GM23338 (cell line): ENCODE results near the gene DRG2. TPM values are rescaled to one million over a fixed set of nuclear protein-coding genes. Genes with fewer than 3 reads are reported as not detected.

Experiments used
- ATAC-seq: fragments of 200-7000 bp; cut with Tn5 transposase; 3 replicates; pipeline ENCODE4 v1.9.1; 2020
- DNase-seq: peaks from one replicate; pipeline ENCODE4 v3.0.0-alpha.2; 2015; ENCODE audit warnings: low spot score
- H2AFZ ChIP-seq: fragments of 200-600 bp; sonication (generic); 2 replicates; pipeline ENCODE4 v1.8.0; 2016; ENCODE audit warnings: antibody characterized with exemption, mild to moderate bottlenecking, moderate library complexity
- H3F3A ChIP-seq: fragments of 200-600 bp; sonication (generic); replicated peaks from 2 replicates; pipeline ENCODE4 v1.8.0; 2017; ENCODE audit warnings: antibody characterized with exemption, mixed run types, low read depth
- H3K27ac ChIP-seq: fragments of 200-600 bp; sonication (generic); 2 replicates; pipeline ENCODE4 v1.6.1; 2016; ENCODE audit warnings: low read depth
- H3K27me3 ChIP-seq: fragments of 200-600 bp; sonication (generic); 2 replicates; pipeline ENCODE4 v1.8.0; 2016; ENCODE audit warnings: mild to moderate bottlenecking, mixed run types, moderate library complexity; ENCODE audit not compliant: insufficient read depth
- H3K36me3 ChIP-seq: fragments of 200-600 bp; sonication (generic); 2 replicates; pipeline ENCODE4 v1.8.0; 2016; ENCODE audit warnings: mild to moderate bottlenecking; ENCODE audit not compliant: insufficient read depth
- H3K4me1 ChIP-seq: fragments of 200-600 bp; sonication (generic); 2 replicates; pipeline ENCODE4 v1.8.0; 2016; ENCODE audit warnings: mild to moderate bottlenecking, moderate library complexity; ENCODE audit not compliant: insufficient read depth
- H3K4me2 ChIP-seq: fragments of 200-600 bp; sonication (generic); 2 replicates; pipeline ENCODE4 v1.7.1; 2017; ENCODE audit warnings: mixed run types
- H3K4me3 ChIP-seq: fragments of 200-600 bp; sonication (generic); 2 replicates; pipeline ENCODE4 v1.6.1; 2016; ENCODE audit warnings: mixed run types
- H3K79me2 ChIP-seq: fragments of 200-600 bp; sonication (generic); replicated peaks from 2 replicates; pipeline ENCODE4 v1.8.0; 2017; ENCODE audit warnings: mild to moderate bottlenecking; ENCODE audit not compliant: insufficient read depth
- H3K9me2 ChIP-seq: fragments of 200-600 bp; sonication (generic); 2 replicates; pipeline ENCODE4 v1.8.0; 2017; ENCODE audit not compliant: insufficient read depth
- H4K20me1 ChIP-seq: fragments of 200-600 bp; sonication (generic); replicated peaks from 2 replicates; pipeline ENCODE4 v1.8.0; 2017; ENCODE audit warnings: mild to moderate bottlenecking; ENCODE audit not compliant: insufficient read depth
- H3K27ac Mint-ChIP-seq: 2 replicates; pipeline ENCODE4 v1.8.0; 2020; ENCODE audit warnings: inconsistent platforms, mild to moderate bottlenecking, moderate library complexity, mixed read lengths
- H3K27me3 Mint-ChIP-seq: 3 replicates; pipeline ENCODE4 v1.8.0; 2022; ENCODE audit warnings: low read depth, mild to moderate bottlenecking, moderate library complexity, mixed read lengths, inconsistent platforms; ENCODE audit not compliant: insufficient read depth, poor library complexity
- H3K36me3 Mint-ChIP-seq: 3 replicates; pipeline ENCODE4 v1.8.0; 2021; ENCODE audit warnings: low read depth, mild to moderate bottlenecking, inconsistent platforms, moderate library complexity, mixed read lengths
- H3K4me1 Mint-ChIP-seq: 3 replicates; pipeline ENCODE4 v1.8.0; 2020; ENCODE audit warnings: mild to moderate bottlenecking, inconsistent platforms, mixed read lengths
- H3K4me3 Mint-ChIP-seq: 3 replicates; pipeline ENCODE4 v1.8.0; 2021; ENCODE audit warnings: moderate library complexity, mild to moderate bottlenecking, inconsistent platforms, mixed read lengths
- H3K9me3 Mint-ChIP-seq: 3 replicates; pipeline ENCODE4 v1.8.0; 2020; ENCODE audit warnings: moderate library complexity, mild to moderate bottlenecking, inconsistent platforms, mixed read lengths
- CREB1 ChIP-seq: fragments of 250-450 bp; sonication (Bioruptor Pico); IDR thresholded peaks from 2 replicates; pipeline ENCODE4 v1.5.0; 2020; ENCODE audit warnings: low read depth, mild to moderate bottlenecking, moderate library complexity
- EZH2 ChIP-seq: fragments of 200-600 bp; sonication (generic); IDR thresholded peaks from one replicate; pipeline ENCODE4 v1.8.0; 2017; ENCODE audit warnings: antibody characterized with exemption, mild to moderate bottlenecking, low read depth; ENCODE audit not compliant: unreplicated experiment
- EZH2phosphoT487 ChIP-seq: fragments of 200-600 bp; sonication (generic); IDR thresholded peaks from one replicate; pipeline ENCODE4 v1.8.1; 2018; ENCODE audit warnings: antibody characterized with exemption; ENCODE audit not compliant: unreplicated experiment
- JUNB ChIP-seq: IDR thresholded peaks from one replicate; pipeline ENCODE4 v1.6.1; 2016; ENCODE audit warnings: antibody characterized with exemption; ENCODE audit not compliant: unreplicated experiment
- NANOG ChIP-seq: IDR thresholded peaks from 2 replicates; pipeline ENCODE4 v1.6.1; 2016; ENCODE audit warnings: antibody characterized with exemption, borderline replicate concordance
- POLR2AphosphoS5 ChIP-seq: IDR thresholded peaks from 2 replicates; pipeline ENCODE4 v1.6.1; 2016; ENCODE audit warnings: antibody characterized with exemption, low read depth
- REST ChIP-seq: IDR thresholded peaks from one replicate; pipeline ENCODE4 v1.6.1; 2018; ENCODE audit warnings: antibody characterized with exemption; ENCODE audit not compliant: unreplicated experiment
- STAT1 ChIP-seq: IDR thresholded peaks from one replicate; pipeline ENCODE4 v1.6.1; 2016; ENCODE audit warnings: antibody characterized with exemption; ENCODE audit not compliant: unreplicated experiment
- ZNF114 ChIP-seq: fragments of 250-450 bp; sonication (Bioruptor Pico); IDR thresholded peaks from 2 replicates; pipeline ENCODE4 v1.5.0; 2020; ENCODE audit warnings: mild to moderate bottlenecking, moderate library complexity
- ZNF331 ChIP-seq: fragments of 250-450 bp; sonication (Bioruptor Pico); IDR thresholded peaks from 2 replicates; pipeline ENCODE4 v1.5.0; 2020; ENCODE audit warnings: low read depth, mild to moderate bottlenecking, moderate library complexity
- polyA plus RNA-seq: library from polyadenylated mRNA; unstranded; fragments of >200 nt; fragmentation: Nextera tagmentation; extraction: Ambion mirVana; gene quantifications from 2 replicates; pipeline ENCODE4 v1.2.1, GENCODE V29; 2016
- total RNA-seq: library from RNA; depleted of rRNA; stranded (reverse); fragments of >200 nt; shearing (Covaris generic); gene quantifications from 2 replicates; pipeline ENCODE4 v1.2.3, GENCODE V29; 2014
- TF ChIP-seq, protein P1 (sequence below), 2 experiments: fragments of 200-600 bp in 1 of 2; sonication (generic) in 1 of 2; conservative IDR thresholded peaks; 2 replicates each; pipeline versions ENCODE4 v1.5.1 to v1.6.1; 2016 to 2017; ENCODE audit warnings: antibody characterized with exemption in 2 of 2, low read depth in 2 of 2, mild to moderate bottlenecking in 2 of 2, moderate library complexity in 1 of 2
- TF ChIP-seq, protein P2 (sequence below): fragments of 250-450 bp; sonication (Bioruptor Pico); IDR thresholded peaks from 2 replicates; pipeline ENCODE4 v1.5.0; 2020; ENCODE audit warnings: mild to moderate bottlenecking, moderate library complexity
- TF ChIP-seq, protein P3 (sequence below): IDR thresholded peaks from 2 replicates; pipeline ENCODE4 v1.6.1; 2016; ENCODE audit warnings: antibody characterized with exemption

The DRG2 gene
- total and polyA plus RNA-seq, 2 experiments from 2014 or later = 36.2 to 48.0 TPM

DNA sequence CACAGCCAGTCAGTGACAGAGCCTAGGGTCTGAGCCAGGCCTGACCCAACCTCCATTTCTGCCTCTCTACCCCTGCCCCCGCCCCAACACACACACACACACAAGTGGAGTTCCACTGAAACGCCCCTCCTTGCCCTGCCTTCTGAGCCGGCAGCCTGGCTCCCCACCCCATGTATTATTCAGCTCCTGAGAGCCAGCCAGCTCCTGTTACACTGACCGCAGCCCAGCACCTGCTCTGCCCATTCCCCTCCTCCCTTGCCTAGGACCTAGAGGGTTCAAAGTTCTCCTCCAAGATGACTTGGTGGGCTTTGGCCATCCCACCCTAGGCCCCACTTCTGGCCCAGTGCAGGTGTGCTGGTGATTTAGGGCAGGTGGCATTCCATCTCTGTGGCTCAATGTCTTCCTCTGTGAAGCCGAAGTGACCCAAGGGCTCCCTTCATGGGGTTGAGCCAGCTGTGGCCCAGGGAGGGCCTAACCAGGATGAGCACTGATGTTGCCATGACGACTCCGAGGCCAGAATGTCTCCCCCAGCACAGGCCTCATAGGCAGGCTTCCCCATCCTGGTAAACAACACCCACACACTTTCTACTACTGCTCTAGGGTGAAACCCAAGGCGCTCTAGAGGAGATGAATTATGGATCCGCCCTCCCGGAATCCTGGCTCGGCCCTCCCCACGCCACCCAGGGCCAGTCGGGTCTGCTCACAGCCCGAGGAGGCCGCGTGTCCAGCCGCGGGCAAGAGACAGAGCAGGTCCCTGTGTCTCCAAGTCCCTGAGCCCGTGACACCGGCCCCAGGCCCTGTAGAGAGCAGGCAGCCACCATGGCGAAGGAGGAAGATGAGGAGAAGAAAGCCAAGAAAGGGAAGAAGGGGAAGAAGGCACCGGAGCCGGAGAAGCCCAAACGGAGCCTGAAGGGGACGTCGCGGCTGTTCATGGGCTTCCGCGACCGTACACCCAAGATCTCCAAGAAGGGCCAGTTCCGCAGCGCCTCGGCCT is 30.5 kb downstream of the DRG2 start:
- no peak overlapping the region for H2AFZ ChIP-seq
- H3K27ac ChIP-seq = no peak overlapping the region
- no peaks in the 10 kb centered on the region for H3K36me3 ChIP-seq
- H3K27me3 ChIP-seq = no peaks in the 10 kb centered on the region
- Mint-ChIP-seq H3K4me3 (no peak overlapping the region), H3K4me1 (no peaks in the 10 kb centered on the region; the same call in 2 of the 3 replicates), H3K27ac (no peak overlapping the region), H3K9me3 (peaks cover 10% of the 10 kb centered on the region; the same call in 2 of the 3 replicates), H3K36me3 (no peaks in the 10 kb centered on the region), H3K27me3 (peaks cover 4% of the 10 kb centered on the region)
- no peak overlapping the region for H3K4me3 ChIP-seq
- H3K79me2 ChIP-seq = no peaks in the 10 kb centered on the region
- DNase-seq = no peak
- no peaks in the 10 kb centered on the region for H3F3A ChIP-seq
- no peaks in the 10 kb centered on the region for H3K9me2 ChIP-seq
- no peaks in the 10 kb centered on the region for H3K4me1 ChIP-seq
- no peak for ATAC-seq
- no peaks in the 10 kb centered on the region for H4K20me1 ChIP-seq
- H3K4me2 ChIP-seq = no peak overlapping the region
- TF ChIP-seq CREB1 (CRISPR knock-in tag) = no peak
- no peak for TF ChIP-seq ZNF114
- TF ChIP-seq, protein P1, sequence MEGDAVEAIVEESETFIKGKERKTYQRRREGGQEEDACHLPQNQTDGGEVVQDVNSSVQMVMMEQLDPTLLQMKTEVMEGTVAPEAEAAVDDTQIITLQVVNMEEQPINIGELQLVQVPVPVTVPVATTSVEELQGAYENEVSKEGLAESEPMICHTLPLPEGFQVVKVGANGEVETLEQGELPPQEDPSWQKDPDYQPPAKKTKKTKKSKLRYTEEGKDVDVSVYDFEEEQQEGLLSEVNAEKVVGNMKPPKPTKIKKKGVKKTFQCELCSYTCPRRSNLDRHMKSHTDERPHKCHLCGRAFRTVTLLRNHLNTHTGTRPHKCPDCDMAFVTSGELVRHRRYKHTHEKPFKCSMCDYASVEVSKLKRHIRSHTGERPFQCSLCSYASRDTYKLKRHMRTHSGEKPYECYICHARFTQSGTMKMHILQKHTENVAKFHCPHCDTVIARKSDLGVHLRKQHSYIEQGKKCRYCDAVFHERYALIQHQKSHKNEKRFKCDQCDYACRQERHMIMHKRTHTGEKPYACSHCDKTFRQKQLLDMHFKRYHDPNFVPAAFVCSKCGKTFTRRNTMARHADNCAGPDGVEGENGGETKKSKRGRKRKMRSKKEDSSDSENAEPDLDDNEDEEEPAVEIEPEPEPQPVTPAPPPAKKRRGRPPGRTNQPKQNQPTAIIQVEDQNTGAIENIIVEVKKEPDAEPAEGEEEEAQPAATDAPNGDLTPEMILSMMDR (conservative IDR thresholded peaks at IDR 0.05; ENCODE audit: low read depth in 2 of 2) = no peak
- TF ChIP-seq, protein P2, sequence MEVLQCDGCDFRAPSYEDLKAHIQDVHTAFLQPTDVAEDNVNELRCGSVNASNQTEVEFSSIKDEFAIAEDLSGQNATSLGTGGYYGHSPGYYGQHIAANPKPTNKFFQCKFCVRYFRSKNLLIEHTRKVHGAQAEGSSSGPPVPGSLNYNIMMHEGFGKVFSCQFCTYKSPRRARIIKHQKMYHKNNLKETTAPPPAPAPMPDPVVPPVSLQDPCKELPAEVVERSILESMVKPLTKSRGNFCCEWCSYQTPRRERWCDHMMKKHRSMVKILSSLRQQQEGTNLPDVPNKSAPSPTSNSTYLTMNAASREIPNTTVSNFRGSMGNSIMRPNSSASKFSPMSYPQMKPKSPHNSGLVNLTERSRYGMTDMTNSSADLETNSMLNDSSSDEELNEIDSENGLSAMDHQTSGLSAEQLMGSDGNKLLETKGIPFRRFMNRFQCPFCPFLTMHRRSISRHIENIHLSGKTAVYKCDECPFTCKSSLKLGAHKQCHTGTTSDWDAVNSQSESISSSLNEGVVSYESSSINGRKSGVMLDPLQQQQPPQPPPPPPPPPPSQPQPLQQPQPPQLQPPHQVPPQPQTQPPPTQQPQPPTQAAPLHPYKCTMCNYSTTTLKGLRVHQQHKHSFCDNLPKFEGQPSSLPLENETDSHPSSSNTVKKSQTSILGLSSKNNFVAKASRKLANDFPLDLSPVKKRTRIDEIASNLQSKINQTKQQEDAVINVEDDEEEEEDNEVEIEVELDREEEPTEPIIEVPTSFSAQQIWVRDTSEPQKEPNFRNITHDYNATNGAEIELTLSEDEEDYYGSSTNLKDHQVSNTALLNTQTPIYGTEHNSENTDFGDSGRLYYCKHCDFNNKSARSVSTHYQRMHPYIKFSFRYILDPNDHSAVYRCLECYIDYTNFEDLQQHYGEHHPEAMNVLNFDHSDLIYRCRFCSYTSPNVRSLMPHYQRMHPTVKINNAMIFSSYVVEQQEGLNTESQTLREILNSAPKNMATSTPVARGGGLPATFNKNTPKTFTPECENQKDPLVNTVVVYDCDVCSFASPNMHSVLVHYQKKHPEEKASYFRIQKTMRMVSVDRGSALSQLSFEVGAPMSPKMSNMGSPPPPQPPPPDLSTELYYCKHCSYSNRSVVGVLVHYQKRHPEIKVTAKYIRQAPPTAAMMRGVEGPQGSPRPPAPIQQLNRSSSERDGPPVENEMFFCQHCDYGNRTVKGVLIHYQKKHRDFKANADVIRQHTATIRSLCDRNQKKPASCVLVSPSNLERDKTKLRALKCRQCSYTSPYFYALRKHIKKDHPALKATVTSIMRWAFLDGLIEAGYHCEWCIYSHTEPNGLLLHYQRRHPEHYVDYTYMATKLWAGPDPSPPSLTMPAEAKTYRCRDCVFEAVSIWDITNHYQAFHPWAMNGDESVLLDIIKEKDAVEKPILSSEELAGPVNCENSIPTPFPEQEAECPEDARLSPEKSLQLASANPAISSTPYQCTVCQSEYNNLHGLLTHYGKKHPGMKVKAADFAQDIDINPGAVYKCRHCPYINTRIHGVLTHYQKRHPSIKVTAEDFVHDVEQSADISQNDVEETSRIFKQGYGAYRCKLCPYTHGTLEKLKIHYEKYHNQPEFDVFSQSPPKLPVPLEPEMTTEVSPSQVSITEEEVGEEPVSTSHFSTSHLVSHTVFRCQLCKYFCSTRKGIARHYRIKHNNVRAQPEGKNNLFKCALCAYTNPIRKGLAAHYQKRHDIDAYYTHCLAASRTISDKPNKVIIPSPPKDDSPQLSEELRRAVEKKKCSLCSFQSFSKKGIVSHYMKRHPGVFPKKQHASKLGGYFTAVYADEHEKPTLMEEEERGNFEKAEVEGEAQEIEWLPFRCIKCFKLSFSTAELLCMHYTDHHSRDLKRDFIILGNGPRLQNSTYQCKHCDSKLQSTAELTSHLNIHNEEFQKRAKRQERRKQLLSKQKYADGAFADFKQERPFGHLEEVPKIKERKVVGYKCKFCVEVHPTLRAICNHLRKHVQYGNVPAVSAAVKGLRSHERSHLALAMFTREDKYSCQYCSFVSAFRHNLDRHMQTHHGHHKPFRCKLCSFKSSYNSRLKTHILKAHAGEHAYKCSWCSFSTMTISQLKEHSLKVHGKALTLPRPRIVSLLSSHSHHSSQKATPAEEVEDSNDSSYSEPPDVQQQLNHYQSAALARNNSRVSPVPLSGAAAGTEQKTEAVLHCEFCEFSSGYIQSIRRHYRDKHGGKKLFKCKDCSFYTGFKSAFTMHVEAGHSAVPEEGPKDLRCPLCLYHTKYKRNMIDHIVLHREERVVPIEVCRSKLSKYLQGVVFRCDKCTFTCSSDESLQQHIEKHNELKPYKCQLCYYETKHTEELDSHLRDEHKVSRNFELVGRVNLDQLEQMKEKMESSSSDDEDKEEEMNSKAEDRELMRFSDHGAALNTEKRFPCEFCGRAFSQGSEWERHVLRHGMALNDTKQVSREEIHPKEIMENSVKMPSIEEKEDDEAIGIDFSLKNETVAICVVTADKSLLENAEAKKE = no peak
- TF ChIP-seq EZH2 = no peak
- no peak for TF ChIP-seq EZH2phosphoT487
- no peak for TF ChIP-seq REST
- TF ChIP-seq JUNB = no peak
- no peak for TF ChIP-seq POLR2AphosphoS5
- no peak for TF ChIP-seq ZNF331
- TF ChIP-seq STAT1 = no peak
- TF ChIP-seq NANOG = no peak
- TF ChIP-seq, protein P3, sequence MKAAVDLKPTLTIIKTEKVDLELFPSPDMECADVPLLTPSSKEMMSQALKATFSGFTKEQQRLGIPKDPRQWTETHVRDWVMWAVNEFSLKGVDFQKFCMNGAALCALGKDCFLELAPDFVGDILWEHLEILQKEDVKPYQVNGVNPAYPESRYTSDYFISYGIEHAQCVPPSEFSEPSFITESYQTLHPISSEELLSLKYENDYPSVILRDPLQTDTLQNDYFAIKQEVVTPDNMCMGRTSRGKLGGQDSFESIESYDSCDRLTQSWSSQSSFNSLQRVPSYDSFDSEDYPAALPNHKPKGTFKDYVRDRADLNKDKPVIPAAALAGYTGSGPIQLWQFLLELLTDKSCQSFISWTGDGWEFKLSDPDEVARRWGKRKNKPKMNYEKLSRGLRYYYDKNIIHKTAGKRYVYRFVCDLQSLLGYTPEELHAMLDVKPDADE = no peak
